K562 (cell line): ENCODE results near the gene THEM4. TPM values are rescaled to one million over a fixed set of nuclear protein-coding genes. Genes with fewer than 3 reads are reported as not detected.

Source experiments
- ATAC-seq: fragments of 200-7000 bp; cut with Tn5 transposase; 3 replicates; pipeline ENCODE4 v1.9.1; 2020; ENCODE audit warnings: moderate library complexity
- Bru-seq: library from RNA; stranded (reverse); fragments of 400-500 nt; gene quantifications from one replicate; lab custom pipeline; 2021; lab: Mats Ljungman, UMichigan
- BruChase-seq, 2 experiments: library from RNA; stranded (reverse); fragments of 400-500 nt; gene quantifications; one replicate each; lab custom pipeline; 2021; lab: Mats Ljungman, UMichigan
- BruUV-seq: library from RNA; stranded (reverse); fragments of 400-500 nt; replicated peaks from 2 replicates; lab custom pipeline; 2021; lab: Mats Ljungman, UMichigan
- CTCF ChIA-PET: fragments of 300-600 bp; formaldehyde crosslinking; extraction: SDS; loops from one replicate; lab custom pipeline; 2021; ENCODE audit warnings: low intra/inter-chr PET ratio; lab: Yijun Ruan, JAX
- POLR2A ChIA-PET: fragments of 300-600, 350-650 bp; sonication (Branson Sonifier 250); formaldehyde crosslinking; extraction: SDS; loops from one replicate; lab custom pipeline; 2021; ENCODE audit warnings: antibody characterized with exemption, inconsistent platforms; lab: Yijun Ruan, JAX
- DNase-seq, 4 experiments: peaks; one replicate each; pipeline versions ENCODE4 v3.0.0 to v3.0.0-alpha.2; 2011 to 2018; ENCODE audit warnings: low spot score in 3 of 4, mixed read lengths in 3 of 4; ENCODE audit errors: extremely low read depth in 1 of 4
- FAIRE-seq: peaks from 2 replicates; lab custom pipeline; 2011; peaks lifted over from hg19 to GRCh38; lab: Jason Lieb, UNC
- H2AFZ ChIP-seq: 2 replicates; pipeline ENCODE4 v1.6.0; 2011; ENCODE audit warnings: low read depth, low read length, control low read depth, inconsistent platforms
- H3K27ac ChIP-seq: fragments of 200-600 bp; 3 replicates; pipeline ENCODE4 v1.8.0; 2011; ENCODE audit warnings: low read depth, mild to moderate bottlenecking, control low read depth, inconsistent platforms, low read length, moderate library complexity, mixed read lengths; ENCODE audit errors: extremely low read depth
- H3K27me3 ChIP-seq, 2 experiments: fragments of 300-600 bp in 1 of 2; 2 replicates in 1 of 2; 3 replicates in 1 of 2; pipeline versions ENCODE4 v1.6.0 to v1.8.0; 2011; ENCODE audit warnings: inconsistent platforms in 2 of 2, low read length in 2 of 2, mild to moderate bottlenecking in 1 of 2, mixed read lengths in 1 of 2, moderate library complexity in 1 of 2; ENCODE audit not compliant: control insufficient read depth in 2 of 2, insufficient read depth in 2 of 2
- H3K36me3 ChIP-seq: fragments of 300-600 bp; 3 replicates; pipeline ENCODE4 v1.8.0; 2011; ENCODE audit warnings: mild to moderate bottlenecking, low read length, inconsistent platforms; ENCODE audit not compliant: control insufficient read depth, insufficient read depth
- H3K4me1 ChIP-seq, 2 experiments: fragments of 200-600 bp in 1 of 2; replicated peaks in 1 of 2; 2 replicates in 1 of 2; 3 replicates in 1 of 2; pipeline versions ENCODE4 v1.5.1 to v1.8.0; 2011; ENCODE audit warnings: inconsistent platforms in 2 of 2, low read length in 2 of 2, mild to moderate bottlenecking in 1 of 2, mixed read lengths in 1 of 2, moderate library complexity in 1 of 2; ENCODE audit not compliant: control insufficient read depth in 2 of 2, insufficient read depth in 2 of 2
- H3K4me2 ChIP-seq: 2 replicates; pipeline ENCODE4 v1.6.1; 2011; ENCODE audit warnings: low read length, control low read depth, inconsistent platforms, mixed read lengths; ENCODE audit not compliant: insufficient read depth
- H3K4me3 ChIP-seq: fragments of 200-600 bp; sonication (generic), shearing (Covaris generic); 2 replicates; pipeline ENCODE4 v1.5.1; 2016; ENCODE audit warnings: control low read depth, inconsistent platforms
- H3K79me2 ChIP-seq: fragments of 200-600 bp; 3 replicates; pipeline ENCODE4 v1.8.0; 2011; ENCODE audit warnings: low read length, inconsistent platforms; ENCODE audit not compliant: control insufficient read depth, insufficient read depth
- H3K9ac ChIP-seq, 2 experiments: 2 replicates each; pipeline versions ENCODE4 v1.6.0 to v1.6.1; 2011; ENCODE audit warnings: low read depth in 2 of 2, low read length in 2 of 2, control low read depth in 1 of 2, inconsistent platforms in 1 of 2, mild to moderate bottlenecking in 1 of 2, mixed read lengths in 1 of 2; ENCODE audit not compliant: insufficient read depth in 1 of 2
- H3K9me1 ChIP-seq: one replicate; pipeline ENCODE4 v1.6.0; 2011; ENCODE audit warnings: inconsistent platforms, mild to moderate bottlenecking, low read length, moderate library complexity; ENCODE audit not compliant: control insufficient read depth, insufficient read depth
- H3K9me3 ChIP-seq: replicated peaks from 2 replicates; pipeline ENCODE4 v1.5.1; 2011; ENCODE audit warnings: low read depth, low read length, inconsistent platforms; ENCODE audit not compliant: control insufficient read depth, insufficient read depth
- H4K20me1 ChIP-seq: replicated peaks from 2 replicates; pipeline ENCODE4 v1.6.1; 2011; ENCODE audit warnings: low read length, inconsistent platforms, mixed read lengths; ENCODE audit not compliant: control insufficient read depth, insufficient read depth
- BDP1 ChIP-seq: IDR thresholded peaks from 3 replicates; pipeline ENCODE4 v1.6.1; 2011; ENCODE audit not compliant: insufficient read length, insufficient read depth
- OTX1 ChIP-seq: fragments of 450-650 bp; formaldehyde crosslinking; IDR thresholded peaks from 2 replicates; pipeline ENCODE4 v1.4.0; 2022; ENCODE audit warnings: mild to moderate bottlenecking
- RAD21 ChIP-seq, 2 experiments: fragments of 250-450 bp in 1 of 2; fragments of 450-650 bp in 1 of 2; sonication (Bioruptor Pico) in 1 of 2; formaldehyde crosslinking in 1 of 2; IDR thresholded peaks in 1 of 2; conservative IDR thresholded peaks in 1 of 2; 2 replicates each; pipeline versions ENCODE4 v1.4.0 to v1.8.0; 2020 to 2022; ENCODE audit warnings: mild to moderate bottlenecking in 2 of 2, moderate library complexity in 1 of 2
- YY1 ChIP-seq, 3 experiments: IDR thresholded peaks; 2 replicates each; pipeline ENCODE4 v1.6.1; 2011; ENCODE audit warnings: low read length in 2 of 3, mild to moderate bottlenecking in 2 of 3, moderate library complexity in 2 of 3, borderline replicate concordance in 1 of 3, control low read depth in 1 of 3, low read depth in 1 of 3; ENCODE audit not compliant: insufficient read depth in 3 of 3, insufficient replicate concordance in 2 of 3, control insufficient read depth in 1 of 3, insufficient read length in 1 of 3; ENCODE audit errors: extremely low read depth in 1 of 3
- ZNF212 ChIP-seq: fragments of 450-650 bp; formaldehyde crosslinking; IDR thresholded peaks from 2 replicates; pipeline ENCODE4 v1.4.0; 2020; ENCODE audit warnings: mild to moderate bottlenecking
- ZNF644 ChIP-seq: fragments of 200-800 bp; sonication (Bioruptor generic); IDR thresholded peaks from 2 replicates; pipeline ENCODE4 v1.6.1; 2016; ENCODE audit warnings: low read depth, missing genetic modification characterization, missing compliant biosample characterization
- ZSCAN29 ChIP-seq: fragments of 450-650 bp; IDR thresholded peaks from 2 replicates; pipeline ENCODE4 v1.6.1; 2017
- WGBS: fragments of 100-300 bp; shearing (Covaris generic); methylation state at CpG from one replicate; pipeline ENCODE4 v1.1.6; 2016; ENCODE audit warnings: low coverage, mixed read lengths; ENCODE audit not compliant: insufficient coverage; ENCODE audit errors: missing lambda C conversion rate; 5-methylcytosine and 5-hydroxymethylcytosine counted together
- in situ Hi-C: fragments of 300-500 bp; cut with MboI; formaldehyde crosslinking; loops from 4 replicates; pipeline ENCODE4 v1.15.0; 2018; ENCODE audit warnings: inconsistent platforms, mixed read lengths
- intact Hi-C: fragments of 100-400 bp; cut with micrococcal nuclease; formaldehyde crosslinking; loops from 2 replicates; pipeline ENCODE4 v1.14.2; 2022
- long read RNA-seq, 3 experiments: library from polyadenylated mRNA in 2 of 3; library from RNA in 1 of 3; unstranded in 2 of 3; stranded (forward) in 1 of 3; transcript quantifications; one replicate each; pipeline ENCODE4 v2.0.0, GENCODE V29; 2019 to 2022
- polyA minus RNA-seq, 3 experiments: library from RNA; depleted of rRNA, polyadenylated mRNA; stranded (reverse); fragments of >200 nt; gene quantifications; 2 replicates each; pipeline ENCODE4 v1.2.3, GENCODE V29; 2011
- polyA plus RNA-seq, 8 experiments: library from polyadenylated mRNA; depleted of rRNA in 4 of 8; stranded (reverse) in 5 of 8; unstranded in 3 of 8; fragments of >200 nt; fragmentation: Nextera tagmentation in 2 of 8; fragmentation: Illumina TruSeq in 1 of 8; extraction: Ambion mirVana in 2 of 8; extraction: Trizol in 1 of 8; gene quantifications; 2 replicates each; pipeline versions ENCODE4 v1.2.1 to v1.2.3, GENCODE V29; 2011 to 2014; ENCODE audit warnings: inconsistent platforms in 1 of 8, missing spikeins in 1 of 8
- total RNA-seq, 7 experiments: library from RNA; depleted of rRNA in 6 of 7; stranded (reverse); fragments of >200 nt in 6 of 7; fragmentation: Illumina TruSeq in 2 of 7; extraction: Trizol in 2 of 7; gene quantifications; 2 replicates each; pipeline versions ENCODE4 v1.2.1 to v1.2.3, GENCODE V29; 2011 to 2021; ENCODE audit warnings: low replicate concordance in 1 of 7

The THEM4 gene
- 53.2 and 120 TPM in 2 replicates for total RNA-seq (2011; cell fraction: chromatin; rRNA removed; ENCODE audit: low replicate concordance)
- 23.0 and 26.2 TPM in 2 replicates for total RNA-seq (2011; cell fraction: nucleolus; rRNA removed)
- total RNA-seq (2011; cell fraction: nucleoplasm; rRNA removed) = 66.9 and 102 TPM in 2 replicates
- total RNA-seq (2014; rRNA removed) (24.5 and 25.2 TPM in 2 replicates), total RNA-seq (2014; rRNA removed; fragmentation: Illumina TruSeq; extraction: Trizol) (35.3 and 41.1 TPM in 2 replicates), total RNA-seq (2015; rRNA removed; fragmentation: Illumina TruSeq; extraction: Trizol) (39.3 and 39.7 TPM in 2 replicates), total RNA-seq (2021) (25.5 and 27.4 TPM in 2 replicates), polyA plus RNA-seq (2011; rRNA removed) (51.3 and 71.9 TPM in 2 replicates), polyA plus RNA-seq (2014; fragmentation: Illumina TruSeq; extraction: Trizol) (45.7 and 48.3 TPM in 2 replicates), polyA plus RNA-seq (2014; fragmentation: Nextera tagmentation; extraction: Ambion mirVana) (10 to 100 TPM in 1 of 2 experiments, 1 to 10 TPM in 1; 8.6 to 12.5 TPM), polyA plus RNA-seq (2014; rRNA removed) (46.1 and 48.7 TPM in 2 replicates), polyA minus RNA-seq (2011; rRNA and poly(A)+ RNA removed) (45.0 and 48.8 TPM in 2 replicates), Bru-seq, nascent RNA (percentile 88 among the genes with signal in this experiment), BruChase-seq, experiment 1, labeled RNA remaining after a 2-hour chase (percentile 79 among the genes with signal in this experiment), BruChase-seq, experiment 2, labeled RNA remaining after a 6-hour chase (percentile 75 among the genes with signal in this experiment)
- 24.2 and 40.1 TPM in 2 replicates for polyA plus RNA-seq (2011; cell fraction: cytosol; rRNA removed)
- 43.7 and 48.1 TPM in 2 replicates for polyA plus RNA-seq (2011; cell fraction: nucleus; rRNA removed)
- polyA plus RNA-seq (2012) = 30.8 and 33.7 TPM in 2 replicates
- 16.4 and 20.0 TPM in 2 replicates for polyA minus RNA-seq (2011; cell fraction: cytosol; rRNA and poly(A)+ RNA removed)
- 20.3 and 21.3 TPM in 2 replicates for polyA minus RNA-seq (2011; cell fraction: nucleus; rRNA and poly(A)+ RNA removed)
- long read RNA-seq, experiment 1, transcript THEM4-204 (5 exons, 2,406 nt) = minor isoform, 5 of 119 reads
- long read RNA-seq, experiment 1, transcript THEM4-202 (7 exons, 1,832 nt) = minor isoform, 6 of 119 reads
- long read RNA-seq, experiment 1, transcript THEM4-201 (6 exons, 2,377 nt) = major isoform, 58 of 119 reads
- long read RNA-seq, experiment 1, partial matches to known transcripts = 23 of 119 reads
- long read RNA-seq, experiment 1, other reads (novel, unspliced or antisense) = 24 of 119 reads
- long read RNA-seq, experiment 2, transcript THEM4-201 (6 exons, 2,377 nt) = major isoform, 29 of 53 reads
- long read RNA-seq, experiment 2, partial matches to known transcripts = 10 of 53 reads
- long read RNA-seq, experiment 2, other reads (novel, unspliced or antisense) = 8 of 53 reads
- long read RNA-seq, experiment 3, transcript THEM4-201 (6 exons, 2,377 nt) = major isoform, 29 of 38 reads
- long read RNA-seq, experiment 3, partial matches to known transcripts = 2 of 38 reads
- long read RNA-seq, experiment 3, other reads (novel, unspliced or antisense) = 6 of 38 reads

- ATAC-seq = peak; percentile 92
- intact Hi-C loops = no loop called here
- no peak for TF ChIP-seq ZNF212 (CRISPR knock-in tag)
- TF ChIP-seq RAD21 (CRISPR knock-in tag; conservative IDR thresholded peaks at IDR 0.05 in 1 of 2, IDR thresholded peaks at IDR 0.05 in 1 of 2) = peak in 1 of 2 experiments; percentile 35; a peak in 1 of 4 replicates
- TF ChIP-seq OTX1 (CRISPR knock-in tag) = no peak; the same call in 1 of the 2 replicates
- peak; percentile 52; the same call in 1 of the 2 replicates for TF ChIP-seq ZNF644 (tag)
- no peak; the same call in 1 of the 2 replicates for TF ChIP-seq ZSCAN29
- no peak for TF ChIP-seq BDP1
- TF ChIP-seq YY1 (IDR thresholded peaks at IDR 0.05; ENCODE audit: borderline replicate concordance in 1 of 3, control insufficient read depth in 1 of 3, extremely low read depth in 1 of 3, insufficient read depth in 3 of 3, insufficient read length in 1 of 3, insufficient replicate concordance in 2 of 3, low read depth in 1 of 3, low read length in 2 of 3) = peak in 2 of 3 experiments; percentile 84 to 86
Measured at GRCh38 chr1:151909167-151910149, at the start of gene THEM4. TSS of gene THEM4 (minus strand) at chr1:151909511. CDS start at chr1:151909458, 53 bp downstream.

More at GRCh38 chr1:151909167-151910149, at the start of gene THEM4:
- in situ Hi-C loops = loop anchor here (10.0 kb wide), 1 partner anchor 1795 kb away; no protein-coding TSS in a partner anchor
- DNase-seq (peak; percentile 95 to 98 (median 96)), FAIRE-seq (peak; percentile 78)
- peak within 1 kb of the TSS; percentile 92 to 96 for H3K9ac ChIP-seq
- no peaks in the 10 kb centered on the region for H3K27me3 ChIP-seq
- H3K9me3 ChIP-seq = peaks cover 13% of the 10 kb centered on the region
- peak within 1 kb of the TSS; percentile 98 for H3K4me2 ChIP-seq
- H4K20me1 ChIP-seq = no peaks in the 10 kb centered on the region
- H3K4me3 ChIP-seq = peak within 1 kb of the TSS; percentile 63
- peaks cover 30% of the 10 kb centered on the region for H3K79me2 ChIP-seq
- peak within 1 kb of the TSS; percentile 96 for H3K27ac ChIP-seq
- H3K4me1 ChIP-seq = peaks cover 13 to 21% of the 10 kb centered on the region in 2 experiments
- 4% methylated on average over 38 of the region's 73 CpGs for WGBS
- BruUV-seq = TSS peak; percentile 38
- ChIA-PET POLR2A (interaction anchor here (0.5 to 3.2 kb wide), 14 partner anchors 11 to 717 kb away, joined by 3 to 21 read pairs (median 3); no protein-coding TSS in a partner anchor), CTCF (no interaction called here)
- no peaks in the 10 kb centered on the region for H3K9me1 ChIP-seq
- H3K36me3 ChIP-seq = peaks cover 16% of the 10 kb centered on the region
- peak within 1 kb of the TSS; percentile 92 for H2AFZ ChIP-seq
